HG02571 (cell line): ENCODE results near the gene CBLB.

Experiments used
- ATAC-seq: cut with Tn5 transposase; IDR thresholded peaks from one replicate; pipeline ENCODE4 v1.9.1; 2021; ENCODE audit warnings: mild to moderate bottlenecking, moderate library complexity; ENCODE audit not compliant: unreplicated experiment

CBLB gene

DNA sequence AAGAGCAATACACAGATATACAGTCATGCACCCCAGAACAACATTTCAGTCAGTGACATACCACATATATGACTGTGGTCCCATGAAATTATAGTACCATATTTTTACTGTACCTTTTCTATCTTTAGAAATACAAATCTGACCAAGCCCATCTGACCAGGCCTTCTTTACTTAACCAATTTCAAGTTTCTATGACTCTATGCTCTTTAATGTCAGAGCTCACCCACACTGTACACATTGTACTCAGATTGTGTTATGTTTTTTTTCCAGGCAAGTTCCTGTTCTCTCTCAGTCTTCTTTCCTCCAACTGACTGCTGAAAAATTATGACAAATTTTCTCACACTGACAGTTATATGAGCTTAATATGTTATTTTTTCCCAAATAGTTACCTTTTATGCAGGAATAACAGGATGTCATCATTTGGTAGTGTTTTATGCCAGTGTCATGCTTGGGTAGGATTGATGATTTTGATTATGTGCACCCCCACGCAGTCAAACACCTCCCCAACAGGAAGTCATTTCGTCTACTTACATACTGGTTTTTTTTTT, 8.0 kb upstream of the CBLB start:
- ATAC-seq: no peak

DNA sequence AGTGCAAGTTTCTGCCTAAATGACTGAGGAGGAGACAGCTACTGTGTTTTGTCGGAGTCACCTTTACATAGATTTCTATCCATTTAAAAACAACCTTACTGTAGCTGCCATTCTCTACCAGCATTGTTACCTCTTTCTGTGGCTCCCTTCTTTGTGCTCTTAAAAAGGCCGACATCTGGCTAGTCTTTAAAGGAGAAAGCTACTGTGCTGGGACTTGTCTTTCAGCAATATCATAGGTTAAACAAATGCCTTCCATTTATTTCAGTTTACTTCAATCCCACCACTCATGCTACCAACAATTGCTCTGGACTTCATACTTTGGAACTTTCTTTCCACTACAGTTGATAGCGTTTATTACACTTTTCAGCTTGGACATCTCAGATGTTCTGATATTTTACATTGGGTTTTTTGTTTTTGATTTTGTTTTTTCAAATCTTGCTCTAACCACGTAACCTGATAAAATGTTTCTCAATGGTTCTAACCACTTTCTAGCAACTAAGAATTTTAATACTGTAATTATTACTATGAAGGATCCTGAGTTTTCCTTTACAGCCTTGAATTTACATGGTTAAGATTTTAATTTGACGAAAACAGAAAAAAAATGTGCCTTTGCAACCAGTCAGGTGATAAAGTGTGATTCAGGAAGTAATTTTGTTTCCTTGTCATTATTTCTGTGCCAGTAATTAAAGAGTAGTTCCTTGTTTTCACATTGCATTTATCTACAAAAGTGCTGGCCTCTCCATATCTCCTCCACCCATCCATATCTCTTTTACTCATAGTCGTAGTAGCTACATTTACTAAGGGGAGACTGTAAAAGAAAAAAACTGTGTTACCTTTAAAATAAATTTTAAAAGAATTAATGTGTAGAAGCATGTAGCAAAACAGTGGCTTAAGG, 1.3 kb upstream of the CBLB start:
- ATAC-seq: no peak

DNA sequence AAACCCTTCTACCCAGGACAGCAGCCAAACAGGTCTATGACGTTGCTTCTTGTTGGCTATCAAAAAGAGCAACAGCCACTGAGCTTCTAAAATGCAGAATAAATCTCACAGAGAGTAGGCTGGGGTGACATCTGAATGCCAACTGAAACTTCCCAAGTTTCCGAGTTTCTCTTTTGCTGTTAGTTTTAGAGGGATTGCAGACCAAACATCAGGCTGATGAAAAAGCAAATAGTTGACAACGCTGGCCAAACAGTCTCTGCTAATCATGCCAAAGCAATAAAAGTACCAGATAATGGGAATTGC, 670 bp upstream of the CBLB start:
- ATAC-seq: no peak

DNA sequence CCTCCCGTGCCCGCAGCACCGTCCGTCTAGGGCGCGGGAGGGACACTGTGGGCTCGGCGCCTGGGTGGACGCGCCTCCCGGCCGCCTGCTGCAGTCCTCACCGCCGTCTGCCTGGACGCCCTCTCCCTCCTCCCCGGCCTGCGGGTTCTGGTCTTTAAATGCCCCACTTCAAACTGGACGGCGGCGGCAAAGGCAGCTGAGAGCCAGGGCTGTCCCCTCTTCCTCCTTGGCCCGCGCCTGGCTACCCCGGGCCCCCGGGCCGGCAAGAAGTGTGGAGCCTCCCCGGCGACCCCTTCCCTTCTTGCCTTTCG, 426 bp downstream of the CBLB start:
- ATAC-seq: peak; percentile 5

DNA sequence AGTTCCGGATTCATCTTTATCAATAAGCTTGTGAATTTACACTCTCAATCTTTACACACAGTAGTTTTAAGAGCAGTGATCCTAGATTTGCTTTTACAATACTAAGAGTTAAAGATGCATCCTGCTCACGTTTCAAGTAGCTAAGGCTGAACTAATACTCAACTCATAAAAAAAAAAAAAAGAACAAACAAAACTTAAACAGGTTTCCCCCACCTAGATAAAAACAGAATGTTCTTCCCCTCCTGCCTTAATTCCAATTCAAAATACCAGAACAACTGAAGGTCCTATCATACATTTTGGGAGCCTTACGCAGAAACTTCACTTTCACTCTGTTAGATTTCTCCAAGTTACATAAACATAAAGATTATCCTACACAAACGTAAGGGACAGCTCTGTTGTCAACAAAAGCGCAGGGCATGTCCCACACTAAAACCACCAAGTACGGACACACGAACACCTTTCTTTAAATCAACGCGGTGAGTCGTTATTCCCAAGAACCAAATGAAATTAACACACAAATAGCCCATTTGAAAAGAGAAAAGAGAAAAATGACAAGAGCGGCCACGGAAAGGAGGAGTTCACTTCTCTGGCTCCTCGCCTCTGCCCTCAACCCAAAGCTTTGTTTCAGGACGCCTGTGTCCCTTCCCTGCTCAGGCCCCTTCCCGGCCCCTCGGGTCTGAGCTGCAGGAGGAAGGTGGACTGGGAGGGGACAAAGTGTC, 941 bp downstream of the CBLB start:
- no peak for ATAC-seq

DNA sequence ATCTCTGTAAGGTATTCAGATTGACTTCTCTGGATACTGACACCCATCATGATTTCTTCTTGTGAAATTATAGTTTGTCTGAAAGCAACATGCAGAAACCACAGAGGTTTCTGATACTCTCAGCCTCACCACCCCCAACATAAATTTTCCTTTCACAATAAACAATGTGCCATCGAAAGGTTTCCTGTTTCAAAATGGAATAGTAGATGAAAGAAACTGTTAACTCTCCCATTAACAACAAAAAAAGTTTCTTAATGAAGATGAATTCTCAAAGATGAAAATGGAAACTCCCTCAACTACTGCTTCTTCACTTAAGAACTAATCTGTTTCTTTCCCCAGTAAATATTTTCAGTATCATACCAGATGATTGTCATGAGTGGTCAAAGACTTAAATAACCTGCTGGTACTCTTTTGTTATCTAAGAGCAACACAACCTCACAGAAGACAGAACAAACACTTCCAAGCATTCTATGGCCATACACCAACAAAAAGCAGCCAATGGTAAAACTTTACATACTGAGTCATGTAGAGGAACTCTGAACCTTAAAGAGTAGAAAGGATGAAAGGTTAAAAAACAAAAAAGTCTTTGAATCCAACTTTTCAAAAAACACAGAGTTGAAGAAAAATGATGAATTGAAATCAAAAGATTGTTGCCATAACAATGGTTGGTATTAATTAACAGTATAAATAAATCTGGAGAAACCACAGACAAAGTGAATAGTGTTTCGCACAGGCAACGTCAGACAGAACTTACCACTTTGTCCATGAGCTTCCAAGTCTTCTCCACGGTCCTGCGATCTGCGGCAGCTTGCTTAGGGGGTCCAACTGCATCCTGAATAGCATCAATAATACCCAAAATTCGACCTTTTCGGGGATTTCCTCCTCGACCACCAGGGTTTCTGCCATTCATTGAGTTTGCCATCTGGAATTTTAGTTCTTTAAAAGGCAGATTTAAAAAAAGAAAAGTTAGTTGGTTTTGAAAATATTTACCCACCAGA, 1.9 kb downstream of the CBLB start:
- peak; percentile 20 for ATAC-seq

DNA sequence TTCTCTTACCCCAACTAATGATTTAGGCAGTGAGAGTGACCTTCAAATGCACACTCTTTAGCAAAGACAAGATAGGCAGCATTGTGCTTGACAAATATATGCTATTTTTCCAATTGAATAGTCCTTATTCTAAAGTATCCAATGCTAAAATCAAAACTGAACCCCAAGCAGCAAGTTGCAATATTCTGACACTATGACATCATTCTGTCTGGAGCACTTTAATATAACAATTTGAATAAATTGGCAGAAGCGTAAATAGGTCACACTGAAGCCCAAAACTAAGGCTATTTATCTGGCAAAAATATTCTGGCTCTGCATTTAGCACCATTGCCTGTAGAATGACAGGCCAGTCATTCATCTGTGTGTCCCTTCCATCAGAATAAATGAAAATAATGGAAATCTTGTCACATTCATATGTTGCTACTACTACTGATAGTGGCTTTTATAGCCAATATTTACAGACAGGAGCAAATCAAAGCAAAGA, 2.9 kb downstream of the CBLB start:
- no peak for ATAC-seq

DNA sequence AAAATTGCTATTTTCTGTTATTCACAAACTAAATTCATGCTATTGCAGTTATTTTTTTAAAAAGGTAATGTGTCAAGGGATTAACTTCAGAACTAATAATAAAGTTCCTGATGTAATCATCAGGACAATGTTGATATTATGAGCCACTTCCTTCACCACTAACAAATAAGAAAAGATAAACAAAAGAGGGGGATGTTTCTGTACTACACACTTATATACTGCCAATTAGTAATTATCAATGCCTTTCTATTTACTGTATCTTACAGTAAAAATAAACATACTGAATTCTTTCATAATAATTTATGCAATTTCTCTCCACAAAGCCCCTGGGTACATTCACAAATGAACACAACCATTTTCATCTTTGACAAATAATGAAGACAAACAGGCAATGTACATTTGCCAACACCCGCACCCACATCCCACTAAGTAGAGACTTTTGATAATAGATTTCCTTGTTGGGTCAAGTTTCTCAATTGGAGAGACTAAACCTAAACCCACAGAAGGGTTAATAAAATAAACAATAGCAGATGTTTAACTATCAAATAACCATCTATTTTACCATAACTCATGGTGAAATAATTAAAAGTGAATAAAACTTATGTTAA, 3.7 kb downstream of the CBLB start:
- ATAC-seq: no peak

DNA sequence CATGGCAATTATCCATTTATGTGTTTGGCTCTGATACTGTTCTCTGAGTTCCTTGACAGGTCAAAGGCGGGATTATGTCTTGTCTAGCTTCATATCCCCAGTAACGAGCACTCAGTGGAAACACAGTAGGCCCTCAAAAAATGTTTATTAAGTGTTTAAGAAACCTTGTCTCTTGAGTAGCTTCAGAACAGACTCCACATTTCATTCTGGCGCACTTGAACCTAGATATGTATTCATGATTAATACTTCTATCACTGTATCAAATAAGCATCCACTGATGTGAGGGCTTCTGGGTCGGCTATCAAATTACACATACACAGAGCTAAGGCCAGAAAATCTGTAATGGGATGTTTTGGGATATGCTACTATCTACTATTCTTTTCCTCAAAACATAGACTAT, 4.6 kb downstream of the CBLB start:
- ATAC-seq: no peak

DNA sequence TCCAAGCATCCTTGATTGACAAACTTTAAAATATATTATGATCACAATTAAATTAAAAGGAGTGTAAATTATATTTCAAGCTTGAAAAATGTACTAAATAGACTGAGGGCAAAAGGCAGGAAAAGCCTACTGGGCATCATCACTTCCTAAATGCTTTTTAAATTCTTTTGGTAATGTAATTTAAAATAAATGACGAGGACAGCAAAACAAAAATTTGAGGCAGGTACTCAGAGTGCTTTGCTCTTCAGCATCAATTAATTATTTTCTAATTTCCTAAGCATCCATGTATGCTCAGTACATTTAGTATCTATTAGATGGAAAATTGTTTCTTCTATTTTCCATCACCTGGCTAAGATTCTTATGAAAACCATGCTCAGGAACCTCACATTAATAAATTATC, 5.2 kb downstream of the CBLB start:
- ATAC-seq: no peak

DNA sequence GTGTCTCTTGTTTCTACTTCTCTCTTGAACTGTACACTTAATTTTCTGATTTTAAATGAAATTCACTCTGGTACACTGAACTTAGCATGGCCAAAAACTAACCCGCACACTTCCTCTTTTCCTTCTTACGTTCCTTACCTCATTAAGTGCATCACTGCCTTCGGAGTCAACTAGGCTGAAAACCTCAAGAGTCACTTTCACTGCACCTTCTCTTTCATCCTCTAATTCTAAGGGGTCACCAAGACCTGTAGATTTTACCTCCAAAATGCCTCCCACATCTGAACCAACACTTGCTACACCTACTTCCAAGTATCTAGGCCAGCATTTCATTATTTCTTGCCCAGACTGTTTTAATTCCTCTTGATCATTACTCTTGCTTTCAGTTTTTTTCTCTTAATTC, 6.6 kb downstream of the CBLB start:
- peak; percentile 52 for ATAC-seq

DNA sequence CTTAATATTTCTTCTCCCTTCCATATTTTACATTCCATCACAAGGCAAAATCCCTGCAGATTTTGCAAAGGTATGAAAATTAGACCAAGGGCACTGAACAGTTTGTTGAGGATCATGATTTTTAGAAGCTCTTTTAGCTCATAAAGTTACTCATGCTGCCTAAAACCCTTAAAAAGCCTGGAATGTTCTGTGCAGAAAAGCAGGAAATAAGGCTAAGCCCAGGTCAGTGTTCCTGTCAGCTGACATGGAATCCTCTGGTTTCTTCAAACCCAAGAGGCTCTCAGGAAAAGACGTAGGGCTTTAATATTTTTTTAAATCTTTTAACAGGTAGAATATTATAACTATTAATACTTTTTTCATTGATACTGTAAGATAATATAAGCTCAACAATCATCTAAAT, 8.2 kb downstream of the CBLB start:
- ATAC-seq: no peak

DNA sequence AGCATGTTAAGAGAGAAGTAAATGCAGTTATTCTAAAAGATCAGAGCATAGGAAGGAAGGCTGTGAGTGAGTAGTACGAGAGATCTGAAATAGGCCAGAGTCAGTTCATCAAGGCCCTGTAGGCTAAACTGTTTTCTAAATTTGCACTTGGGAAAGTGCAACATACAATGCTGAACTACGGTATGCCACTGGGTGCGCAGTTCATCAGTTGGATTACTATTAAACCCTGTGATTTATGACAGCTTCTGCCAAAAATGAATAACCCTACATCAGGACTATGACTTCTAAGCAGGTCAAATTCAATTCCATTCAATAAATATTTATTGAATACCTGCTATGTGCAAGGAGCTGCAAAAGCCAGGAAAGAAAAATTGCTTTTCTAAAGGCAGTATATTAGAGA, 10.8 kb downstream of the CBLB start:
- no peak for ATAC-seq

DNA sequence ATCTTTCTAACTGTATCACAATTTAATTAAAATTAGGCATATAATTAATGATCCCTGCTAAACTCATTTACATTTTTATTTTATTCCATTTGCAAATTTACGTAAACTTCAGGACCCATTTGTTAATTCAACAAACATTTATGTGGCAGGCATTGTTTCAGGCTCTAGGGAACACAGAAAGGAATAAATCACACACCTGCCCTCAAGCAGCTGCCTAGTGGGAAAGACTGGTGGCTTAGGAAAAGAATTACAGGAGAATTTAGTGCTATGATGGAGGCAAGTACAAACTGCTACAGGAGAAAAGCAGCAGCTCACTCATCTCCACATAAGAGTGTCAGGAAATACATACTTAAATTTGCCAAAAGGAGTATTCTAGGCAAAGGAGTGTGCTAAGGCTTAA, 11.2 kb downstream of the CBLB start:
- ATAC-seq: no peak

DNA sequence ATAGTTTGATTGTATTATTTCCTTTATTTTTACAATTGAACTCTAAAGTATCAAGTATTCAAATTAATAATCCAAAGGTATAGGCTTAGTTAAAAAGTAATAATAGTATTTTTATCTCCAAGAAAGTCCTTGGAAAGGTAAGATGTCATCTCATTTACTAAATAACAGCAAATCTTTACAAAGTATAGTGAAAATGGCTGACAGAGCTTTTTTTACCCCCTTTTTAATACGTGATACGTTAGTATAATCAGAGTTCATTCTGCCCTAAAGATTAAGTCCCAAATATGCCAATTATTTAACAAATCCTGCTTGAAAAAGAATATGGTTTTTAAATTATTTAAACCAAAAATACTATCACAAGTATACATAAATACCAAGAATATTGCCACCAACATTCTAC, 12.2 kb downstream of the CBLB start:
- no peak for ATAC-seq

DNA sequence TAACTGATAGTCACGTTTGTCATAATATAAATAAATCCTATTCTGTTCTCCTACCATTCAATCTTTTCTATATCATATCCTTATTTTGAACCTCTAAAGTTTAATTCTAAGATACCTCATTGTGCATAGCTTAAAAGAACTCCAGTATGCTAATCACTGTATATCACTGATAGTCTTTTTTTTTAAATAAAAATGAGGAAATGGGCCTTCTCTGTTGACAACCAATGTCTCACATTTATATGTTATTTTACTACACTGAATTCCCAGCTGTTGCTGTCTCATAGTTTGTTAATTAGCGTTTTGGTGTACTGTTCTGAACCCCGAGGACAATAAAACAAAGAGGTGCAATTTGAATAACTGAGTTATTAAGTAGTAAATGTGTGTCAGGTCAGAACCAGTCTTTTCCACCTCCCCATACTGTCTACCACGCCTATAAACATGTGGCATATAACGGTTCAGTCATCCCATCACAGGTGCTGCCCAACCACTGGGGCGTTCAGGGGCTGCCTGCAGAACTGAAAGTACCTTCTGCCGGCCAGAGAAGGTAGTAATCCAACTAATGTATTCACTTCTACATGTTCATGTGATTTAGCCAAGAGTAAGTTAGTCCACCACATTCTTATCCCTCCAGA, 14.9 kb downstream of the CBLB start:
- ATAC-seq: peak; percentile 99

DNA sequence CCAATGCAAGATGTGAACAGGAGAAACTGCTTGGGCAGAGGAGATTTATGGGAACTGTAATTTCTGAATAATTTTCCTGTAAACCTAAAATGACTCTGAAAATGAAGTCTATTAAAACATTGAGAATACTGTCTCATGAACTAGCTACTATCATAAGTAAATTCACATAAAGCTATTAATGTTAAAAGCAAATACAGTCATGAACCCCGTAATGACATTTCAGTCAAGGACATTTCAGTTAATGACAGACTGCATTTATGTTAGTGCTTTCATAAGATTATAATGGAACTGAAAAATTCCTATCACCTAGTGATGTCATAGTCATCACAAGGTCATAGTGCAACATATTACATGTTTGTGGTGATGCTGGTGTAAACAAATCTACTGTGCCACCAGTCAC, 17.2 kb downstream of the CBLB start:
- ATAC-seq: no peak

DNA sequence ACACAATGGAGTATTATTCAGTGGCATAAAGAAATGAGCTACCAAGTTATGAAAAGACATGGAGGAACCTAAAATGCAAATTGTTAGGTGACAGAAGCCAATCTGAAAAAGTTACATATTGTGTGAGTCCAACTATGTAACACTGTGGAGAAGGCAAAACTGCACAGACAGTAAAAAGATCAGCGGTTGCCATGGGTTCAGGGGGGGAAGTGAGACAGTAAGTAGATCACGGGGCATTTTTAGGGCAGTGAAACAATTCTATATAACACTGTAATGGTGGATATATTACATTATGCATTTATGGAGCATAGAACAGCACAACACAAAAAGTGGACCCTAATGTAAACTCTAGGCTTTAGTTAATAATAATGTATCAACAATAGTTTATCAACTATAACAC, 17.6 kb downstream of the CBLB start:
- no peak for ATAC-seq

DNA sequence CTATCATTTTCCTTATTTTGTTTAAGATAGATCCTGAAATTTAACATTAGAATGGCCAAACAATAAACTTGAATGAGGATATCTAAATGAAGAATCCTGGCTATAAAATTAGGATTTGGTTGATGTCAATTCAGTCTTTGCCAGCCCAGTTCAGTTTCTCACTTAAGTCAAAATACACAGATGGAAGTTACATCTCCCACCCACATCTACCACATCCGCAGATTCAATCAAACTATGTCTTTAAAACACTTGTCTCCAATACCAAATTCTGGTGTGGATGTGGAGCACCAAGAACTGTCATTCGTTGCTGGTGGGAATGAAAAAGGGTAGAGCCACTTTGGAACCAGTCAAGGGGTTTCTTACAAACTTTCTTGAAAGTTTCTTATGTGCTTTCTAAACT, 18.2 kb downstream of the CBLB start:
- no peak for ATAC-seq

DNA sequence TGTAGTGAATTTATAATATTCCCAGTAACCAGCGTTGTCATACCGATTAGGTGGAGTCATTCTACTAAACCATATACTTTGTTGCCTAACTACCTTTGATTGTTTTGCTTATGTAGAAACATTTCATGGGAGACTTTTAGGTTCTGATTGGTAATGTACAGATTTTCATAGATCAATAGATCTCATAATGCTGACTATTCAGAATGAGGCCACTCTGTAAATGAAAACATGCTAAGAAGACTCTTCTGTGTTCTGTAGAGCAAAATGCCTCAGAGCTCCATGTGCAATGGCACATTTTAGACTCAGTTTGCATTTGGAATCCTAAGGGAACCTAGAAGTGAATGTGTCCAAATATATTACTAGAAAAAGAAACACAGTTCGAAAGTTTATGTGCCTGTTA, 20.0 kb downstream of the CBLB start:
- ATAC-seq: no peak
